Astrocyte (in vitro differentiated cells and primary cell): ENCODE data around the gene PLCG2.

Experiments used
- EZH2 ChIP-seq: IDR thresholded peaks from 2 replicates; pipeline ENCODE4 v1.6.1; 2012; ENCODE audit warnings: mild to moderate bottlenecking, low read length, inconsistent platforms; ENCODE audit not compliant: insufficient read depth
- TF ChIP-seq, protein P1 (sequence below): IDR thresholded peaks from 2 replicates; pipeline ENCODE4 v1.5.1; 2011; ENCODE audit warnings: low read depth, mild to moderate bottlenecking, inconsistent platforms, low read length, moderate library complexity; ENCODE audit not compliant: insufficient read depth

DNA sequence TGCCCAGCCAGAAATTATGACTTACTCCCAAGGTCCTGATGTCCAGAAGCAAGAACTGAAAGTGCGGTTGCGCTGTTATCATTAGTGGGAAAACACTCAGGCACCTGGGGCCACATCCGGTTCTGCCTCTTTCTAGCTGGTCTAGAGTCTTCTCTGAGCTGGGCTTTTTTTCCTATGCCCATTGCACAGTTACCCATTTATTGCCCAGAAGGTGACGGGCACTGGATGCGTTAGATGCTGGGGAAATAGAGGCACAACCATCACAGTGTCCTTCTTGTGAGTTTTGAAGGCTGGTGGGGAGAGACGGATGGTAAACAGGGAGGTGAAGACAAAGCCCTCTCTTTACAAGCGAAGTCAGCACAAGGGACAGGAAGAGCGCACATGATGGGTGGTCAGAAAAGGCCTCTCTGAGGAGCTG is 37.7 kb downstream of the PLCG2 start:
- TF ChIP-seq, protein P1, sequence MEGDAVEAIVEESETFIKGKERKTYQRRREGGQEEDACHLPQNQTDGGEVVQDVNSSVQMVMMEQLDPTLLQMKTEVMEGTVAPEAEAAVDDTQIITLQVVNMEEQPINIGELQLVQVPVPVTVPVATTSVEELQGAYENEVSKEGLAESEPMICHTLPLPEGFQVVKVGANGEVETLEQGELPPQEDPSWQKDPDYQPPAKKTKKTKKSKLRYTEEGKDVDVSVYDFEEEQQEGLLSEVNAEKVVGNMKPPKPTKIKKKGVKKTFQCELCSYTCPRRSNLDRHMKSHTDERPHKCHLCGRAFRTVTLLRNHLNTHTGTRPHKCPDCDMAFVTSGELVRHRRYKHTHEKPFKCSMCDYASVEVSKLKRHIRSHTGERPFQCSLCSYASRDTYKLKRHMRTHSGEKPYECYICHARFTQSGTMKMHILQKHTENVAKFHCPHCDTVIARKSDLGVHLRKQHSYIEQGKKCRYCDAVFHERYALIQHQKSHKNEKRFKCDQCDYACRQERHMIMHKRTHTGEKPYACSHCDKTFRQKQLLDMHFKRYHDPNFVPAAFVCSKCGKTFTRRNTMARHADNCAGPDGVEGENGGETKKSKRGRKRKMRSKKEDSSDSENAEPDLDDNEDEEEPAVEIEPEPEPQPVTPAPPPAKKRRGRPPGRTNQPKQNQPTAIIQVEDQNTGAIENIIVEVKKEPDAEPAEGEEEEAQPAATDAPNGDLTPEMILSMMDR, result no peak
- no peak for TF ChIP-seq EZH2
